HL-60 (cell line): Measurements from ENCODE around the gene SLC10A3.

Experiments used
- DNase-seq, 2 experiments: peaks; one replicate each; pipeline ENCODE4 v3.0.0-alpha.2; 2010 to 2020; ENCODE audit warnings: low read depth in 1 of 2, low spot score in 1 of 2
- H3K27ac ChIP-seq: fragments of 250-450 bp; sonication (Bioruptor Pico); replicated peaks from 2 replicates; pipeline ENCODE4 v1.5.1; 2020; ENCODE audit warnings: mild to moderate bottlenecking, moderate library complexity
- H3K27me3 ChIP-seq: fragments of 250-450 bp; sonication (Bioruptor Pico); 2 replicates; pipeline ENCODE4 v1.5.1; 2021; ENCODE audit warnings: mild to moderate bottlenecking, moderate library complexity; ENCODE audit not compliant: insufficient read depth, poor library complexity, severe bottlenecking
- H3K4me3 ChIP-seq: replicated peaks from 2 replicates; pipeline ENCODE4 v1.5.1; 2011; ENCODE audit warnings: mild to moderate bottlenecking, control low read depth, low read length; ENCODE audit not compliant: insufficient read depth
- CTCF ChIP-seq: IDR thresholded peaks from one replicate; pipeline ENCODE4 v1.5.1; 2011; ENCODE audit warnings: low read length, control low read depth, inconsistent platforms; ENCODE audit not compliant: insufficient read depth
- GABPA ChIP-seq: IDR thresholded peaks from 2 replicates; pipeline ENCODE4 v1.6.1; 2012; ENCODE audit warnings: low read depth
- POLR2AphosphoS5 ChIP-seq: IDR thresholded peaks from 2 replicates; pipeline ENCODE4 v1.6.1; 2012; ENCODE audit warnings: low read depth
- REST ChIP-seq: IDR thresholded peaks from 2 replicates; pipeline ENCODE4 v1.6.1; 2012; ENCODE audit warnings: low read depth; ENCODE audit not compliant: insufficient replicate concordance
- SPI1 ChIP-seq: IDR thresholded peaks from 2 replicates; pipeline ENCODE4 v1.6.1; 2012; ENCODE audit warnings: low read depth, mild to moderate bottlenecking, borderline replicate concordance

The SLC10A3 gene

GRCh38 chrX:154478728-154479622 lies 11.5 kb downstream of the SLC10A3 start, which contains the start of gene LAGE3:
LAGE3 (minus strand) TSS chrX:154479281; CDS start chrX:154478915, 366 bp downstream.
- peak within 1 kb of the TSS; percentile 63 for H3K4me3 ChIP-seq
- no peaks in the 10 kb centered on the region for H3K27me3 ChIP-seq
- peak; percentile 78 to 88 for DNase-seq
- TF ChIP-seq GABPA (no peak), POLR2AphosphoS5 (peak; percentile 55; the same call in 1 of the 2 replicates)
- peak within 1 kb of the TSS; percentile 92 for H3K27ac ChIP-seq

- Histone ChIP-seq H3K27me3 (no peaks in the 10 kb centered on the region), H3K4me3 (peak overlapping the region; percentile 63), H3K27ac (peak overlapping the region; percentile 36; the same call in 1 of the 2 replicates)
- DNase-seq = no peak
- no peak for TF ChIP-seq CTCF
- TF ChIP-seq POLR2AphosphoS5 = no peak
- no peak for TF ChIP-seq GABPA
- no peak for TF ChIP-seq REST
- TF ChIP-seq SPI1 = no peak
These were observed 12.4 kb downstream of the SLC10A3 start for GRCh38 chrX:154477891-154478477.

- DNase-seq = no peak
- H3K4me3 ChIP-seq = no peak overlapping the region
- no peaks in the 10 kb centered on the region for H3K27me3 ChIP-seq
- no peak overlapping the region for H3K27ac ChIP-seq
- no peak for TF ChIP-seq SPI1
- no peak for TF ChIP-seq GABPA
- TF ChIP-seq REST = no peak
- no peak for TF ChIP-seq CTCF
- no peak for TF ChIP-seq POLR2AphosphoS5
These were observed 13.6 kb downstream of the SLC10A3 start for GRCh38 chrX:154476821-154477220.

- Histone ChIP-seq H3K27ac (no peak overlapping the region), H3K4me3 (no peak overlapping the region), H3K27me3 (no peaks in the 10 kb centered on the region)
- no peak for TF ChIP-seq GABPA
- no peak for TF ChIP-seq CTCF
- TF ChIP-seq POLR2AphosphoS5 = no peak
- TF ChIP-seq REST = no peak
- TF ChIP-seq SPI1 = no peak
- no peak for DNase-seq
These were observed 16.7 kb downstream of the SLC10A3 start for GRCh38 chrX:154473683-154474082.
